Activated CD4-positive, alpha-beta T cell treated with anti-CD3 and anti-CD28 coated beads for 48 hours (primary cell): Measurements from ENCODE around the gene DEF6.
"Not testable (repeated sequence)": the region's sequence is repeated elsewhere in the genome, so short reads cannot be mapped to it uniquely, and the experiment has no call there.

ENCODE experiments used
- DNase-seq: peaks from one replicate; pipeline ENCODE4 v3.0.0-alpha.2; 2020

The DEF6 gene

GRCh38 chr6:35312076-35312800 lies 14.6 kb downstream of the DEF6 start:
- no peak for DNase-seq

- no peak for DNase-seq
These were observed 15.2 kb downstream of the DEF6 start for GRCh38 chr6:35312807-35313206.

GRCh38 chr6:35317483-35318195 lies 20.0 kb downstream of the DEF6 start:
- DNase-seq, result no peak

GRCh38 chr6:35318196-35319171 lies 20.9 kb downstream of the DEF6 start:
- DNase-seq, result no peak

GRCh38 chr6:35319346-35320030 lies 21.9 kb downstream of the DEF6 start:
- DNase-seq, result no peak

GRCh38 chr6:35320031-35320410 lies 22.4 kb downstream of the DEF6 start:
- DNase-seq, result no peak

- DNase-seq, result no peak
These were observed 23.5 kb downstream of the DEF6 start for GRCh38 chr6:35321091-35321490.

- peak; percentile 80 for DNase-seq
These were observed 29.9 kb downstream of the DEF6 start for GRCh38 chr6:35327349-35328027.

GRCh38 chr6:35328108-35328723 lies 30.6 kb downstream of the DEF6 start:
- DNase-seq, result no peak

GRCh38 chr6:35328965-35329364 lies 31.3 kb downstream of the DEF6 start:
- not testable (repeated sequence) for DNase-seq

- DNase-seq, result no peak
These were observed 33.0 kb downstream of the DEF6 start for GRCh38 chr6:35330541-35331119.

- DNase-seq, result peak; percentile 70
These were observed 34.7 kb downstream of the DEF6 start for GRCh38 chr6:35332074-35332887.

GRCh38 chr6:35341557-35341956 lies 43.9 kb downstream of the DEF6 start:
- no peak for DNase-seq

GRCh38 chr6:35342258-35343091 lies 44.9 kb downstream of the DEF6 start, which contains the start of gene PPARD:
TSS of gene PPARD (plus strand) at chr6:35342558. CDS start at chr6:35411088, 68,530 bp downstream.
- DNase-seq, result peak; percentile 99

- DNase-seq, result no peak
These were observed 45.6 kb downstream of the DEF6 start for GRCh38 chr6:35343092-35343834.

GRCh38 chr6:35343835-35344550 lies 46.4 kb downstream of the DEF6 start:
- DNase-seq, result no peak

- DNase-seq, result no peak
These were observed 53.8 kb downstream of the DEF6 start for GRCh38 chr6:35351422-35351821.

- DNase-seq, result no peak
These were observed 55.1 kb downstream of the DEF6 start for GRCh38 chr6:35352735-35353134.
